GM10847 (cell line): ENCODE results near the gene FSTL5.

Experiments used
- POLR2A ChIP-seq: IDR thresholded peaks from 2 replicates; pipeline ENCODE4 v1.6.1; 2011; ENCODE audit not compliant: insufficient read length; ENCODE audit errors: extremely low read depth

Gene FSTL5

DNA sequence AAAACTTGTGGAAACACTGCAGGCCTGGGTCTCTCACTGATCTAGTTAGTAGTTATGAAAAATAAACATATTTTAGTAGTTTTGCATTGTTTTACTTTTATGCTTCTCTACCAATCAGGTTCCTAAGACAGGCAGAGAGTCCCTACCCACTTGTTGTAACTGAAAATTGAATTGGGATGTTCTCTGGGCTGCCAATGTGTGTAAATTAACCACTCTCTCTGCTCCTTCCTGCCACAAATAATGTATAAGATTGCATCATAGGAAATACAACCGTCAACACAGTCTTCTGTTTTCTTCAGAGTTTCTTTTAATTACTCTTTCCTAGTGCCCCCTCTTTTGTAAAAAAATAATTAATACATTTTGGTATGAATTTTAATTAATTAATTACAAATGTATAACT is 677.3 kb downstream of the FSTL5 start:
- no peak for TF ChIP-seq POLR2A

DNA sequence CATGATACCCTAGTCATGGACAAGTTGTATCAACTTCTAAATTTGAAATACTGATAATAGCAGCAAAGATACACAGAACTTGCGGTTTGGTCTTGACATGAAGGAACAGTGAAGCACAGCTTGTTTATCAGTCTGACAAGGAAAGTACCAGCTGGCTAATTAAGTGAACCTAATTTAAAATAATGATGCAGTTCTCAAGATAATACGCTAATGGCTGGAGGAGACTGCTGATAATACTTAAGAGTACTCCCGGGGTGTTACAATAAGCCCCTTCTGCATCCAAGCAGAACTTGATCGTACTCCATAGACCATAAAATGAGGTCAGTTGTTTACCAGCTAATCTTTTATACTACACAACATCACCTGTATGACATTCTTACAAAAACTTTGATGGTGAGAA is 697.5 kb downstream of the FSTL5 start:
- no peak for TF ChIP-seq POLR2A

DNA sequence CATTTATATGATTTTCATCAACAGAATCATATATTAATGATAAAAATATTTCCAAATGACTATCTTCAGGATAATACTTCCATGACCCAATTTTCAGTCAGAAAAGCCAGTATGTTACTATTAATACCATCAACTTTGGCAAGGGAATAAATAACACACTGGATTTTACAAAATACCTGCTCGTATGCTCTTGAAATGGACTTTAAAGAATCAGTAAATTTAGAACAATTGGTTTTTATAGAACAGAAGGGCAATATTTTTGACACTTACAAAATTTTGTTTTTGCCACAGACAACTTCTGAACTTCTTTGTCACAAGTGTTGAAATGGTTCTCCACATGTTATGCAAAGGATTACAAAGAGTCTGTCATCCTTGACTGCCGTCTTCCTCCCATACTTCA is 700.4 kb downstream of the FSTL5 start:
- no peak for TF ChIP-seq POLR2A

DNA sequence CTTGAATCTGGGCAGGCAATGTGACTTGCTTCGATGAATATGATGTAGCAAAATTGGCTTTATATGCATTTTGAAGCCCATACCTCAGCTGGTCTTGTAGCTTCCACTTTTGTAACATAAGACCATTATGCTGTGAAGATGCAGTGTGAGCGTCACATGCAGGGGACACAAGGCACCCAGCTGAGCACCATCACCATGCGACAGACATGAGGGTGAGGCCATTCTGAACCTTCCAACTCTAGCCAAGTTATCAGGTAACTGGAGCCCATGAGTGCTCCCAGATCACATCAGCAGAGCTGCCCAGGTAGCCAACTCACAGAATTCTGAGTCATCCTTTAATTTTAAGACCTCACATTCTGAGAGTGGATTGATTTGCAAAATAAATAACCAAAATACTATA is 705.9 kb downstream of the FSTL5 start:
- no peak for TF ChIP-seq POLR2A

DNA sequence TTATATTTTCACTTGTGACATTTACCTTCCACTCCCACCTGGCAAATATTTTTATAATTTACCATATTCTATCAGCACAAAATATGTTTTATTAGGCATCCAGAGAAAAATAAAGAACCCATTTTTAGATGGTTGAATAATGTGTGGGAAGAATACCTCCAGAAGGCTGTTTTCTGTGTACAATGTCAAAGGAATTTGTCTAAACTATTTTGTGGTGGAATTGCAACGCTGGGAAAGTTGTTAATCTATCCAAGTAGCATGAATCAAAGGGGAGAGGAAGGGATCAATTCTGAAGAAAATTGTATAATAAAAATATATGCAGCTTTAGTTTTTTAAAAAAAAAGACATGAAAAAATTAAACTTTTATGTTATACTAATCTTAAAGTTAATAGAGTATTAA is 706.5 kb downstream of the FSTL5 start:
- TF ChIP-seq POLR2A, result no peak

DNA sequence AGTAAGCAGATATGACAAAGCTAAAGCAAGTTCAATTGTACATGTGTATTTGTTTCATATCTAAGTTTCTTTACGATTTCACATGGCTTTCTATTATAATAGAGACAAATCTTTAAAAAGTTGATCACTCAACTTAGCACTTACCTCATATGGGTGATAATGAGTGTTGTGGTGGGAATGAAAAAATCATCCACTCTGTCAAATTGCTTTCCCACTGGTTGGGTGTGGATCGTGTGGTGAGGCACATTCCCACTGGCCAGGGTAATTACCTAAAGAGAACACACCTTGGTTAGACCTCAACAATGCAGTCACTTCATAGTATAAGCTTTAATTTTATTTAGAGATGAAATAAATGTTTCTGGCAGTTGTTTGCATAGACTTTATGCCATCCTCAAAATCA is 708.9 kb downstream of the FSTL5 start:
- TF ChIP-seq POLR2A, result no peak

DNA sequence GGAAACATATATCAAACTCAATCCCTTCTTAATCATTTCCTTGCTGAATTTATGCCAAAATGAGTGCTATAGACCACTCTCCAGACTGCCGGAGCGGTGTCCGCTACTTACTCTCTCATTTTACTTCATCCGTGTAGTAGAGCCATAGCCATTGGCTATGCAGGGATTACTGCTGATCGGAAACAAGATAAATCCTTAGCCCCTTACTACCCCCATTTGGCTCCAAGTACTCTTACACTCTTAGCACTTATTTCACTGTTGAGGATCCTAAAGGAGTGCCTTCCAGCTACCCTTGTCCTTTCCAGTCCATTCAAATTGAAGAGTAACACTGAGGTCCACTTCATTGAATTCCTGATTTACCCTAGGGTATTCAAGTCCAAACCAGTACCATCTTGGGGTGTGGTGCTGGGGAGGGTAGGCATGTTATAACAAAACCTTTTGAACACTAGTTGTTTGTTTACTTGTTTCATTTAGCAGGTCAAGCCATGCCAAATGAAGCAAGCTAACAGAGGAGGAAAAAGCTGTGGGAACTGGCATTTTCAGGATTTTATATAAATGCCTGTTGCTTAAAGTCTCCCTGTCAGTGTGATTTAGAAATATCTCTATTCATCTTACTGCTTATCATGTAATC is 715.1 kb downstream of the FSTL5 start:
- TF ChIP-seq POLR2A, result no peak

DNA sequence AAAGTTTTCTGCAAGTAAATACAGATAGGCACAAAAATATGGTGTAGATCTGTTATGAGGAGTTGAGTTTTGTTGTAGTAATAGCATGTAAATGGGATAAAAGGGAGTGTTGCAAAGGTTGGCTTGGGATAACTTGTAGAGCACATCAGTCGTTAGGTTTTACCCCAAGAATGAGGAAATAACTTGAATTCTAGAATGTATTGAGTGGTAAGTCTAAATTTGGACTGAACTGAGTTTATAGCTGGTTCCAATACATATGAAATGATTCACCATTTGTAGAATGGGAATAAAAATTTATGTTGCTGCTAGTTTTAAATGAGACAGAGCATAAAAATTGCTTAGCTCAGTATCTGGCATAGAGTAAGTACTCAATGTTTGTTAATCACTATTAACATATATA is 719.2 kb downstream of the FSTL5 start:
- TF ChIP-seq POLR2A, result no peak

DNA sequence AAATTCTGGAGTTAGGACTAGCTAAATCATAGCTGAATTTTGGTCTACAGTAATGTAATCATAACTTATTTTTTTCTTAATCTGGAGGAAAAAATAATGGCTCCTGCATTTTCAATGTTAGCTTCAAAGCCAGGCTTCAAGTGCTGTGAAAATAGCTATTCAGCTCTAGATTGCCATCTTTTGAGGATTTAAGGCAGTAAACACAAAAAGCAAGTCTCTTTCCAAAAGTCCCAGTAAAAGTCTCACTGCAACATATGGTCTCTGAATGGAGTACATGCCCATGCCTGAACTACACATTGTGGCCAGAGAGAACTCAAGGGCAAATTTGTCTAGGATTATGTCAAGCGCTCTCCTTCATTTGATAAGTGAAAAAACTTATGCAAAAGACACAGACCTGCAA is 720.9 kb downstream of the FSTL5 start:
- TF ChIP-seq POLR2A, result no peak

DNA sequence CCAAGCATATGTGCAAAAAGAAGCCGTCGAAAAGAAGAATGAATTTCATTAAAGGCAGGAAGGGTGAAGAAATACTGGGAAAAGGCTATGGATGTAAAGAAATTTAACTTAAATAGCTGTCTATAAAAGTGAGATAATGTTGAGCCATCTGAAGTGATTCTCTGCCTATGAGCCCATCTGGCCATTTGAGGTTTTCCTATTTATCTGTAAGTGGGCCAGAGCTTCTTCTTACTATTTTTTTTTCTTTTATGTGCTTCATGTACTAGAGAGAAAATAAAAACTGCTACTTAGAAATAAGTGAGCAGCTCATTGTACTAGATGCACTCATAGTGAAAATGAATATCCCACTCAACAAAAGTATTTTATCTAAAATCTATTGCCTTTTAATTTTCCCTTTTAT is 725.7 kb downstream of the FSTL5 start:
- no peak for TF ChIP-seq POLR2A

DNA sequence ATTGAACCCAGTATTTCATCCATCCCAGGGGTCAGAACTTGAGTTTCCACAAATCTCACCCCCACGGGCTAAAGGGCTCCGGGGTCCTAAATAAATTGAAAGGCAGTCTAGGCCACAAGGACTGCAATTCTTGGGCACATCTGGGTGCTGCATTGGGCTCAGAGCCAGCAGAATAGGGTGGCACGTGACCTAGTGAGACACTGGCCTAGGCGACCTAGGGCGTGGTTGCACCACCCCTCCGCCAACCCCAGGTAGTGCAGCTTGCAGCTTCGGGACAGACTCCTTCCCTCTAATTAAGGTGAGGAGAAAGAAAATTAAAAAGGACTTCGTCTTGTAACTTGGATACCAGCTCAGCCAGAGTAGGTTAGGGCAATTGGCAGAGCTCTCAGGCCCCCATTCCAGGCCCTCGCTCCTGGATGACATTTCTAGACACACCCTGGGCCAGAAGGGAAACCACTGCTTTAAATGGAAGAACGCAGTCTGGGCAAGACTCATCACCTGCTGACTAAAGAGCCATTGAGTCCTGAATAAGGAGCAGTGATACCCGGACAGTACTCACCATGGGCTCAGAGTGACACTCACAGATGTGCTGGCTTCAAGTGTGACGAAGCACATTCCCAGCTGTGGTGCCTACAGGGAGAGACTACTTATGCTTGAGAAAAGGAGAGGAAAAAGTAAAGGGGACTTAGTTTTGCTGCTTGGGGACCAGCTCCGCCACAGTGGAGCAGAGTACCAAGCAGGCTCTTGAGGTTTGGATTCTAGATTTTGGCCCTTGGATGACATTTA is 735.4 kb downstream of the FSTL5 start:
- TF ChIP-seq POLR2A, result no peak

DNA sequence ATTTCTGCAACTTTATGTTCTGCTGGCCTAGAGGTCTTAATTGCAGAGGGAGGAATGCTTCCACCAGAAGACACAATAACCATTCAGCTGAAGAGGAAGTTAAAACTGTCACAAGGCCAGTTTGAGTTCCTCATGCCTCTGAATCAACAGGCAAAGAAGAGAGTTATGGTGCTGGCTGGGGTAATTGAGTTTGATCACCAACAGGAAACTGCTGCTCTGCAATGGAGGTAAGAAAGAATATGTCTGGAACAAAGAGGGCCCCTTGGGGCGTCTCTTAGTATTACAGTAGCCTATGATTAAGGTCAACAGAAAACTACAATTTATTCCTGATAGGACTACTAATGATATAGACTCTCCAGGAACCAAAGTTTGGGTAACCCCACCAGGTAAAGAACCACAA is 744.0 kb downstream of the FSTL5 start:
- no peak for TF ChIP-seq POLR2A

DNA sequence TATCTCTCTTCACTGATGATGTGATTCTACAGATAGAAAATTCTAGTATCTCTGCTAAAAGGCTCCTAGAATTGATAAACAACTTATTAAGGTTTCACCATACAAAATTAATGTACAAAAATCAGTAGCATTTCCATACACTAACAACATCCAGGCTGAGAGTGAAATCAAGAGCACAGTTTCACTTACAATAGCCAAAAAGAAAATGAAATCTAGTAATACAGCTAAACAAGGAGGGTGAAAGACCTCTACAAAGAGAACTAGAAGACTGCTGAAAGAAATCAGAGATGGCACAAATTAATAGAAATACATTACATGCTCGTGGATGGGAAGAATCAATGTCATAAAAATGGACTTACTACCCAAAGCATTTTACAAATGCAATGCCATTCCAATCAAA is 751.9 kb downstream of the FSTL5 start:
- no peak for TF ChIP-seq POLR2A

DNA sequence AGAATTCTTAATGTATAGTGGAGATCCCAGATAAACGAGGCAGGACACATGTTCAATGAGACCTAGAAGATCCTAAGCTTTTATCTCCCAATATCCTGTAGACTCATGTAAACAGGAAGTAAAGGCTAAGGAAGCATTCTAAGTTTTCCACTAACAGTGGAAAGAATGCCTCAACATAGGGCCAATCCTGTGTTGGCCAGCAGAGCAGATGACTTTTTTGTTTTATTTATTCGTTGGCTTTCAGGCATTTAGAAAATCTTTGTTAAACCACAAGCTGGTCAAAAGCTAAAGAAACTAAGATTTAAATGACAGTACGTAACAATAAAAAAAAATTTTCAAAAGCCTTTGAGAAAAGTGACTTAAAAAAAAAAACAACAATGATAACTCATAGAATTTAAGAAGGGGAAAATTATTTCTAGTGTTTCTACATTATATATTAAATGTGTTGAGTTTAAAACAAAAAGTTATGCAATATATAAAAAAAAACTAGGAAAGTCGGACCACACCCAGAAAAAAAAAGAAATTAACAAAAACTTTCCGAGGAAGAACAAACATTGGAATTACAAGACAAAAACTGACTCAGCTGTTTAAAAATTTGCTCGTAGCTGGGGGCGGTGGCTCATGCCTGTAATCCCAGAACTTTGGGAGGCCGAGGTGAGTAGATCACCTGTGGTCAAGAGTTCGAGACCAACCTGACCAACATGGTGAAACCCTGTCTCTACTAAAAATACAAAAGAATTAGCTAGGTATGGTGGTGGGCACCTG is 759.3 kb downstream of the FSTL5 start:
- TF ChIP-seq POLR2A, result no peak

DNA sequence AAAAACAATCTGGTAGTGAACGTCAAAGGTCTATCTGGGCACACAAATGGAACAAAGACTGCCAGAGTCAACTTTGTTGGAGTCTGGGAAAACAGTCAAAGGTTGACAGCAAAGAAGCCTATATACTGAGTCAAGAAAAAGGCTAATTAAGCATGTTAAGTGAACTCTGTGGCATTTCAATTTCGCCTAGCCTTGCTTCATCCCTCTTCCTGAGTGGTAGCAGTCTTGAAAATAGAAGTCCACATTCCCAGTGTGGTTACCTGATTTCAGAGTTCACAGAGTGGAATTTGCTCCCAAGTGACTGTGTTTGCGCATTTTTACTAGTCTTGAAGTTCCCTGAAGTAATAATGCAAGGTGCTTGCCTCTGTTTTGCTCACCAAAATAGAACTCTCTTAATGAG is 760.0 kb downstream of the FSTL5 start:
- no peak for TF ChIP-seq POLR2A

DNA sequence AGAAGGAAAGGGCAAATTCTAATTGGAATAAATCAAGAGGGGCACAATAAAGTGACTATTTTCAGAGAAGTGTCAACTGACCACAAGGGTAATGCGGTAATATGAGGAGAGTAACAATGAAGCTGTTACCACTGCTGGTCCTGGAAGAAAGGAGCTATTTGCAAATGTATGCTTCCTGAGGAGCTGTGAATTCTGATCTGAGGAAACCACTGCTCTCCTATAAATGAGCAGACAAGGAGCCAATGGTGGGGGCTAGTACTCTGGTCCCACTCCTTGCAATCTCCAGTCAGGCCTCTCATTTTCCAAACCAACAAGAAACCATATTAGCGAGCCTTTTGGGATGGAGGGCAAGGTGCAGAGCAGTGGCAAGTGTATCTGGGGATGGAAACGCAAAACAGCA is 770.2 kb downstream of the FSTL5 start:
- no peak for TF ChIP-seq POLR2A
